Measurements from ENCODE around the gene CCDC85A. TPM values are rescaled to one million over a fixed set of nuclear protein-coding genes. Genes with fewer than 3 reads are reported as not detected.

Gene CCDC85A
- total and polyA plus RNA-seq, 2 of the 4 experiments (the other 2 are of a cell fraction) = 1.1 to 2.2 TPM

DNA sequence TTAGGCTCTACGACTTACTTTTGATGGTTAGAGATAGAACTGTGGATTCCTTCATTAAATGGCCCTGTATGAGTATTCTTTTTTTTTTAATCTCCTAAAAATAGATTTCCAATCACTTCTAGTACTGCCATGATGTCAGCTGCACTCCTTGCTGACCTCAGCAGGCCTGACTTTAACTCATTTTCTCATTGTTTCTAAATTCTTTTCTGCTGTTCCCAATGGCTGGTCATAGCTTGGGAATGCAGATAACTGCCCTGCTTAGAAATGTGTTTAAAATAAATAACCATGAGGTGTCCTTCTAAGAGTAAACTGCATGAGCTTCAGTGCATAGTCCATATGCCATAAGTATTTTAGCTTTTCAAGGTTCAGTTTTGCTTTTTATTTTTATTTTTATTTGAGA, 15.7 kb downstream of the CCDC85A start:
- Histone ChIP-seq H3K9ac (ENCODE audit: low read depth, low read length) (no peak overlapping the region), H3K4me2 (ENCODE audit: low read depth, low read length) (no peak overlapping the region), H2AK9ac (replicated peaks; ENCODE audit: low read depth, low read length, poor library complexity) (no peak overlapping the region), H3K14ac (replicated peaks; ENCODE audit: low read depth, low read length) (no peak overlapping the region), H3K4me3 (ENCODE audit: insufficient read depth, low read depth, low read length) (no peak overlapping the region), H2BK20ac (ENCODE audit: low read depth, low read length) (no peak overlapping the region), H2BK5ac (ENCODE audit: low read depth, low read length, poor library complexity, severe bottlenecking) (no peak overlapping the region), H3K4me1 (ENCODE audit: control insufficient read depth, insufficient read depth, low read length) (no peaks in the 10 kb centered on the region), H3K79me1 (ENCODE audit: low read depth in 1 of 2, low read length in 2 of 2) (no peaks in the 10 kb centered on the region), H3K27ac (ENCODE audit: insufficient read depth, low read length) (no peak overlapping the region), H4K20me1 (ENCODE audit: insufficient read depth, low read length) (no peaks in the 10 kb centered on the region), H2AFZ (replicated peaks; ENCODE audit: low read length, poor library complexity) (no peak overlapping the region), H3K27me3 (ENCODE audit: control insufficient read depth, insufficient read depth, low read length) (no peaks in the 10 kb centered on the region), H3K4ac (ENCODE audit: low read depth, low read length) (no peak overlapping the region), H2AK5ac (ENCODE audit: low read depth, low read length) (no peak overlapping the region), H4K91ac (ENCODE audit: insufficient read depth, low read depth, low read length) (no peak overlapping the region), H3K36me3 (ENCODE audit: control insufficient read depth, insufficient read depth, low read length) (no peaks in the 10 kb centered on the region), H3K23ac (ENCODE audit: low read depth, low read length) (no peak overlapping the region), H2BK15ac (ENCODE audit: low read depth, low read length) (no peak overlapping the region), H3K9me3 (ENCODE audit: control insufficient read depth, insufficient read depth, low read length) (no peaks in the 10 kb centered on the region), H3K18ac (ENCODE audit: low read depth, low read length) (no peak overlapping the region), H3K56ac (ENCODE audit: extremely low read depth, insufficient read depth, low read length) (no peak overlapping the region), H2BK120ac (ENCODE audit: low read depth, low read length) (no peak overlapping the region), H3K9me1 (ENCODE audit: insufficient read depth, low read length) (no peaks in the 10 kb centered on the region), H4K5ac (ENCODE audit: low read depth, low read length) (no peak overlapping the region), H4K8ac (ENCODE audit: low read depth in 2 of 2, low read length in 2 of 2) (no peak overlapping the region)
- BruUV-seq (replicated peaks) = no TSS peak
- DNase-seq (peak; percentile 62), ATAC-seq (ENCODE audit: low read depth) (no peak; the same call in 1 of the 2 replicates)
- dilution Hi-C loops (cut with HindIII; ENCODE audit: low sequenced_read_pairs, unreplicated experiment) (no loop called here), in situ Hi-C loops (cut with MboI; ENCODE audit: low sequenced_read_pairs) (loop anchor here (25.0 kb wide), 1 partner anchor 538 kb away; no protein-coding TSS in a partner anchor), intact Hi-C loops (cut with micrococcal nuclease) (no loop called here)
- POLR2A ChIA-PET (ENCODE audit: unreplicated experiment) = no interaction called here
- TF ChIP-seq CEBPB (IDR thresholded peaks at IDR 0.05; ENCODE audit: low read depth, low read length) (no peak), MAFK (IDR thresholded peaks at IDR 0.05; ENCODE audit: low read depth, low read length) (peak; percentile 61)
- CTCF ChIA-PET = interaction anchor here (0.8 to 1.0 kb wide), 2 partner anchors 11 to 16 kb away, joined by 3 read pairs; partner anchors contain the start of gene CCDC85A
- no CpG with 5 or more reads among the region's 1 CpG for WGBS, 2 experiments (ENCODE audit: extremely low coverage in 2 of 2, insufficient read length in 1 of 2)

Measured in IMR-90 (cell line).